Glomerular endothelial cell (primary cell): ENCODE measurements around the gene ANXA2. TPM values are rescaled to one million over a fixed set of nuclear protein-coding genes. Genes with fewer than 3 reads are reported as not detected.
A peak's percentile ranks its signal among the peaks of the same experiment; 100 is the strongest.
"Not testable (repeated sequence)": the region's sequence is repeated elsewhere in the genome, so short reads cannot be mapped to it uniquely, and the experiment has no call there.

ENCODE experiments used
- DNase-seq: peaks from one replicate; pipeline ENCODE4 v3.0.0-alpha.2; 2011; ENCODE audit warnings: low read depth, low spot score; ENCODE audit errors: extremely low read depth
- total RNA-seq: library from RNA; depleted of rRNA; stranded (reverse); fragments of >200 nt; gene quantifications from 2 replicates; pipeline ENCODE4 v1.2.3, GENCODE V29; 2015

Gene ANXA2
- 3,047 and 4,630 TPM in 2 replicates for total RNA-seq

GRCh38 chr15:60397772-60398445, at the start of gene ANXA2:
Gene ANXA2 (minus strand): TSS chr15:60397986. CDS start chr15:60386075, 11,911 bp downstream.
- no peak for DNase-seq

- no peak for DNase-seq
Observed at GRCh38 chr15:60444289-60444912, 46.6 kb upstream of the ANXA2 start.

- no peak for DNase-seq
Observed at GRCh38 chr15:60442763-60443162, 45.0 kb upstream of the ANXA2 start.

- DNase-seq, result no peak
Observed at GRCh38 chr15:60442031-60442650, 44.4 kb upstream of the ANXA2 start.

GRCh38 chr15:60441331-60441730, 43.5 kb upstream of the ANXA2 start:
- no peak for DNase-seq

- no peak for DNase-seq
Observed at GRCh38 chr15:60438646-60439045, 40.9 kb upstream of the ANXA2 start.

- DNase-seq, result no peak
Observed at GRCh38 chr15:60428935-60429334, 31.1 kb upstream of the ANXA2 start.

- no peak for DNase-seq
Observed at GRCh38 chr15:60426870-60427508, 29.2 kb upstream of the ANXA2 start.

- no peak for DNase-seq
Observed at GRCh38 chr15:60425461-60425860, 27.7 kb upstream of the ANXA2 start.

GRCh38 chr15:60424006-60424405, 26.2 kb upstream of the ANXA2 start:
- no peak for DNase-seq

GRCh38 chr15:60423537-60423936, 25.8 kb upstream of the ANXA2 start:
- peak; percentile 54 for DNase-seq

GRCh38 chr15:60421544-60421943, 23.8 kb upstream of the ANXA2 start:
- DNase-seq, result no peak

GRCh38 chr15:60420203-60420716, 22.5 kb upstream of the ANXA2 start:
- DNase-seq, result no peak

- no peak for DNase-seq
Observed at GRCh38 chr15:60419753-60420152, 22.0 kb upstream of the ANXA2 start.

GRCh38 chr15:60418096-60418495, 20.3 kb upstream of the ANXA2 start:
- no peak for DNase-seq

GRCh38 chr15:60417112-60417511, 19.3 kb upstream of the ANXA2 start:
- no peak for DNase-seq

- no peak for DNase-seq
Observed at GRCh38 chr15:60416484-60416883, 18.7 kb upstream of the ANXA2 start.

GRCh38 chr15:60414016-60414682, 16.4 kb upstream of the ANXA2 start:
- no peak for DNase-seq

- DNase-seq, result no peak
Observed at GRCh38 chr15:60413231-60413824, 15.5 kb upstream of the ANXA2 start.

- not testable (repeated sequence) for DNase-seq
Observed at GRCh38 chr15:60412807-60413206, 15.0 kb upstream of the ANXA2 start.
